ENCODE results near the gene ANKRD55. TPM values are rescaled to one million over a fixed set of nuclear protein-coding genes. Genes with fewer than 3 reads are reported as not detected.
A peak's percentile ranks its signal among the peaks of the same experiment; 100 is the strongest.
"Not testable (repeated sequence)": the region's sequence is repeated elsewhere in the genome, so short reads cannot be mapped to it uniquely, and the experiment has no call there.

ANKRD55 gene
- total and polyA plus RNA-seq, 2 donors (not counting 3 experiments of a cell fraction or from before 2014, with no cell fraction given) = 1.4 to 2.1 TPM

DNA sequence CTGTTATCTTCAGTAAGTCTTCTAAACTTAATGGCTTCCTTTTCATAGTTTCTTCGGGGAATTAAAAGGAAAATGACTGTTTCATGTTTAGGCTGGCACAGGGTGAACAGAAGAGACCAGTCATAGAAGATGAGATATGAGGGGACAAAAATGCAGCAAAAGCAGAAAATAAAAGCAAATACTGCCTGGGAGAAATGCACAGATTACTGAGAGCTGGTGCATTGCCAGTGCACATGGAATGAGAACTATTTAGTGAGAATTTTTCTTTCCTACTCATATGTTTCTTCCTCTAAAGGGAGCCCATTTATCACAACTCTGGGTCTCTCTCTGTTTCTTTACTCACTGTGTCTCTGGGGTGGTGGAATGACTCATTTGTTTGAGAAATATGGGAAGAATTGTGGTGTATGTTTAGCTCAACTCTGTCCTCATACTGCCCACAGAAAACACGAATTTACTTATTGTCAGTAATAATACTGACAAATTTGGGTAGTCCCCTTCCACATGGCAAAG lies 25.9 kb upstream of the ANKRD55 start:
- H3K9me3 ChIP-seq (replicated peaks; ENCODE audit: control insufficient read depth, insufficient read depth, low read length) = no peaks in the 10 kb centered on the region
- no peak for FAIRE-seq
- CTCF ChIA-PET = interaction anchor here (1.2 kb wide), 1 partner anchor 579 kb away, joined by 5 read pairs; no protein-coding TSS in a partner anchor
- H3K27me3 ChIP-seq (ENCODE audit: control insufficient read depth in 2 of 2, insufficient read depth in 2 of 2, low read length in 2 of 2) = no peaks in the 10 kb centered on the region
- no peaks in the 10 kb centered on the region for H4K20me1 ChIP-seq (replicated peaks; ENCODE audit: control insufficient read depth, extremely low read depth, insufficient read depth, low read length)
- no peak overlapping the region for H3K9ac ChIP-seq (replicated peaks; ENCODE audit: extremely low read depth, insufficient read depth, low read length)
- TF ChIP-seq, protein P1, sequence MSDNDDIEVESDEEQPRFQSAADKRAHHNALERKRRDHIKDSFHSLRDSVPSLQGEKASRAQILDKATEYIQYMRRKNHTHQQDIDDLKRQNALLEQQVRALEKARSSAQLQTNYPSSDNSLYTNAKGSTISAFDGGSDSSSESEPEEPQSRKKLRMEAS (IDR thresholded peaks at IDR 0.05; ENCODE audit: insufficient read depth, insufficient read length) = no peak
- TF ChIP-seq JUN (IDR thresholded peaks at IDR 0.05; ENCODE audit: borderline replicate concordance, insufficient read depth, insufficient read length, low read depth) (no peak), FOS (IDR thresholded peaks at IDR 0.05; ENCODE audit: borderline replicate concordance, insufficient read depth, low read length) (peak; percentile 68), GATA2 (IDR thresholded peaks at IDR 0.05; ENCODE audit: insufficient read depth, insufficient read length, low read depth, low read length) (no peak)
- H3K4me1 ChIP-seq (ENCODE audit: control insufficient read depth, extremely low read depth, insufficient read depth, low read length) = no peaks in the 10 kb centered on the region
- no peak overlapping the region for H3K27ac ChIP-seq (ENCODE audit: insufficient read depth, low read depth, low read length)
- H3K4me2 ChIP-seq (ENCODE audit: insufficient read depth, low read length) = no peak overlapping the region
- no peaks in the 10 kb centered on the region for H3K79me2 ChIP-seq (ENCODE audit: control insufficient read depth, insufficient read depth, low read length)
- H2AFZ ChIP-seq (ENCODE audit: low read depth, low read length) = peak overlapping the region; percentile 15
- POLR2A ChIA-PET = no interaction called here
- intact Hi-C loops (cut with micrococcal nuclease) (no loop called here), dilution Hi-C loops (cut with MboI; ENCODE audit: extremely low pct_ligation_motif_present, low sequenced_read_pairs) (no loop called here)
- no TSS peak for BruUV-seq (replicated peaks)
- no peak overlapping the region for H3K4me3 ChIP-seq (replicated peaks in 1 of 3; ENCODE audit: insufficient read depth in 1 of 3, low read depth in 1 of 3, low read length in 3 of 3)
- H3K9me1 ChIP-seq (replicated peaks; ENCODE audit: control insufficient read depth, extremely low read depth, insufficient read depth, low read length) = no peaks in the 10 kb centered on the region
- DNase-seq (ENCODE audit: low read depth, low spot score) = peak; percentile 69
- no peaks in the 10 kb centered on the region for H3K36me3 ChIP-seq (ENCODE audit: control insufficient read depth in 2 of 2, extremely low read depth in 1 of 2, insufficient read depth in 2 of 2, low read length in 2 of 2)

DNA sequence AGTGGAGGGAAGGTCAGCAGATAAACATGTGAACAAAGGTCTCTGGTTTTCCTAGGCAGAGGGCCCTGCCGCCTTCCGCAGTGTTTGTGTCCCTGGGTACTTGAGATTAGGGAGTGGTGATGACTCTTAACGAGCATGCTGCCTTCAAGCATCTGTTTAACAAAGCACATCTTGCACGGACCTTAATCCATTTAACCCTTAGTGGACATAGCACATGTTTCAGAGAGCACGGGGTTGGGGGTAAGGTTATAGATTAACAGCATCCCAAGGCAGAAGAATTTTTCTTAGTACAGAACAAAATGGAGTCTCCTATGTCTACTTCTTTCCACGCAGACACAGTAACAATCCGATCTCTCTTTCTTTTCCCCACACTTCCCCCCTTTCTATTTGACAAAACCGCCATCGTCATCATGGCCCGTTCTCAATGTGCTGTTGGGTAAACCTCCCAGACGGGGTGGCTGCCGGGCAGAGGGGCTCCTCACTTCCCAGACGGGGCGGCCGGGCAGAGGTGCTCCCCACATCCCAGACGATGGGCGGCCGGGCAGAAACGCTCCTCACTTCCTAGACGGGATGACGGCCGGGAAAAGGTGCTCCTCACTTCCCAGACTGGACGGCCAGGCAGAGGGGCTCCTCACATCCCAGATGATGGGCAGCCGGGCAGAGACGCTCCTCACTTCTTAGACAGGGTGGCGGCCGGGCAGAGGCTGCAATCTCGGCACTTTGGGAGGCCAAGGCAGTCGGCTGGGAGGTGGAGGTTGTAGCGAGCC lies 24.8 kb upstream of the ANKRD55 start:
- H3K9me1 ChIP-seq (replicated peaks; ENCODE audit: control insufficient read depth, extremely low read depth, insufficient read depth, low read length); BruUV-seq (replicated peaks); DNase-seq (ENCODE audit: low read depth, low spot score); H3K9ac ChIP-seq (replicated peaks; ENCODE audit: extremely low read depth, insufficient read depth, low read length); H3K27ac ChIP-seq (ENCODE audit: insufficient read depth, low read depth, low read length); dilution Hi-C loops (cut with MboI; ENCODE audit: extremely low pct_ligation_motif_present, low sequenced_read_pairs); H3K4me2 ChIP-seq (ENCODE audit: insufficient read depth, low read length); intact Hi-C loops (cut with micrococcal nuclease); H3K9me3 ChIP-seq (replicated peaks; ENCODE audit: control insufficient read depth, insufficient read depth, low read length); H3K36me3 ChIP-seq (ENCODE audit: control insufficient read depth in 2 of 2, extremely low read depth in 1 of 2, insufficient read depth in 2 of 2, low read length in 2 of 2); CTCF ChIA-PET; H4K20me1 ChIP-seq (replicated peaks; ENCODE audit: control insufficient read depth, extremely low read depth, insufficient read depth, low read length); POLR2A ChIA-PET; H3K79me2 ChIP-seq (ENCODE audit: control insufficient read depth, insufficient read depth, low read length); H2AFZ ChIP-seq (ENCODE audit: low read depth, low read length); H3K27me3 ChIP-seq (ENCODE audit: control insufficient read depth in 2 of 2, insufficient read depth in 2 of 2, low read length in 2 of 2); FAIRE-seq; H3K4me3 ChIP-seq (replicated peaks in 1 of 3; ENCODE audit: insufficient read depth in 1 of 3, low read depth in 1 of 3, low read length in 3 of 3); H3K4me1 ChIP-seq (ENCODE audit: control insufficient read depth, extremely low read depth, insufficient read depth, low read length): not testable (repeated sequence)

All from endothelial cell of umbilical vein (primary cell).